Tibial artery (tissue), 4 donors: ENCODE results near the gene DOCK1.

Experiments used
- DNase-seq, 2 donors: peaks; one replicate each; pipeline ENCODE4 v3.0.0-alpha.2; 2019
- H3K27ac ChIP-seq, 2 donors: fragments of 200-600 bp; sonication (generic) in 1 of 2; 1 replicate in 1 of 2; 2 replicates in 1 of 2; pipeline ENCODE4 v1.5.1; 2018 to 2019; ENCODE audit warnings: mild to moderate bottlenecking in 1 of 2
- H3K27me3 ChIP-seq, 2 donors: fragments of 200-600 bp; sonication (generic) in 1 of 2; one replicate each; pipeline versions ENCODE4 v1.5.1 to v1.6.0; 2016 to 2019
- H3K36me3 ChIP-seq, 3 donors: fragments of 200-600 bp; sonication (generic) in 2 of 3; one replicate each; pipeline ENCODE4 v1.5.1; 2016 to 2019; ENCODE audit warnings: mild to moderate bottlenecking in 2 of 3
- H3K4me1 ChIP-seq, 4 donors: fragments of 200-600 bp; sonication (generic) in 2 of 4; 1 replicate in 3 of 4; 2 replicates in 1 of 4; pipeline ENCODE4 v1.5.1; 2016 to 2019
- H3K4me3 ChIP-seq, 2 donors: fragments of 200-600 bp; sonication (generic) in 1 of 2; 1 replicate in 1 of 2; 2 replicates in 1 of 2; pipeline ENCODE4 v1.5.1; 2018 to 2019; ENCODE audit warnings: mild to moderate bottlenecking in 2 of 2
- H3K9me3 ChIP-seq, 3 donors: fragments of 200-600 bp; sonication (generic) in 1 of 3; one replicate each; pipeline ENCODE4 v1.5.1; 2016 to 2019
- intact Hi-C: fragments of 100-400 bp; cut with DNase I; formaldehyde crosslinking; loops from one replicate; pipeline ENCODE4 v1.15.0; 2023; ENCODE audit warnings: low total_unique reads
- TF ChIP-seq, protein P1 (sequence below), 2 experiments: fragments of 200-600 bp in 1 of 2; fragments of 450-650 bp in 1 of 2; IDR thresholded peaks; one replicate each; pipeline ENCODE4 v1.5.1; 2017 to 2019; ENCODE audit warnings: antibody characterized with exemption in 2 of 2, mild to moderate bottlenecking in 1 of 2, moderate library complexity in 1 of 2

DOCK1 gene

DNA sequence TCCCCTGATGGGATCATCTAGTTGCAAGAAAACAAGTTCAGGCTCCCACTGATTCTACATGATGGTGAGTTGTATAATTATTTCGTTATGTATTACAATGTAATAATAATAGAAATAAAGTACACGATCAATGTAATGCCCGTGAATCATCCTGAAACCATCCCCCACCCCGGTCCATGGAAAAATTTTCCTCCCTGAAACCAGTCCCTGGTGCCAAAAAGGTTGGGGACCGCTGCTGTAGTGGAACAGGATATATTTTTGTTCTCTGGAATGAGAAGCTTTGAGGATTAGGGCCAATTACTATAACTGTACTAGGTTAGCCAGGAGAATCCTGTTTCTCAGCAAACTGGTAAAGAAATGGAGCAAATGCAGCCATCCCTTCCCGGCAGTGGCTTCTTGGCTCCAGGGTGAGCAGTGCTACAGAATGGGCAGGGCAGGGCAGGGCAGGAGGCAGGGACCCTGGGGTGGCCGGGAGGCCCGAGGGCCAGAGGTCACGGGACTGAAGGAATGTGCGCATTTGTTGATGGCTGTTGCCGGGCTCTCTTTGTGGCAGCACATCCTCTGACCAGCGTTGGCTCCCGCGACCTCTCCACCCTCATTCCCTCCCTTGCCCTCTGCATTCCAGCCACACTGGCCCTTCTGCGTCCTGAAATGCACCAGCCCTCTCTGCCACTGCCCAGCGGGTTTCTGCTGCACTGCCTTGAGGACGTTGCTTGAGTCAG, 481.5 kb downstream of the DOCK1 start:
- Histone ChIP-seq H3K4me1 (peaks cover 0 to 43% (median 28%) of the 10 kb centered on the region in 4 donors), H3K4me3 (peak overlapping the region; percentile 13 to 29), H3K9me3 (no peaks in the 10 kb centered on the region), H3K27me3 (no peaks in the 10 kb centered on the region), H3K36me3 (peaks cover 6 to 22% (median 17%) of the 10 kb centered on the region in 3 donors), H3K27ac (peak overlapping the region; percentile 64 to 83)
- intact Hi-C loops, result no loop called here
- TF ChIP-seq, protein P1, sequence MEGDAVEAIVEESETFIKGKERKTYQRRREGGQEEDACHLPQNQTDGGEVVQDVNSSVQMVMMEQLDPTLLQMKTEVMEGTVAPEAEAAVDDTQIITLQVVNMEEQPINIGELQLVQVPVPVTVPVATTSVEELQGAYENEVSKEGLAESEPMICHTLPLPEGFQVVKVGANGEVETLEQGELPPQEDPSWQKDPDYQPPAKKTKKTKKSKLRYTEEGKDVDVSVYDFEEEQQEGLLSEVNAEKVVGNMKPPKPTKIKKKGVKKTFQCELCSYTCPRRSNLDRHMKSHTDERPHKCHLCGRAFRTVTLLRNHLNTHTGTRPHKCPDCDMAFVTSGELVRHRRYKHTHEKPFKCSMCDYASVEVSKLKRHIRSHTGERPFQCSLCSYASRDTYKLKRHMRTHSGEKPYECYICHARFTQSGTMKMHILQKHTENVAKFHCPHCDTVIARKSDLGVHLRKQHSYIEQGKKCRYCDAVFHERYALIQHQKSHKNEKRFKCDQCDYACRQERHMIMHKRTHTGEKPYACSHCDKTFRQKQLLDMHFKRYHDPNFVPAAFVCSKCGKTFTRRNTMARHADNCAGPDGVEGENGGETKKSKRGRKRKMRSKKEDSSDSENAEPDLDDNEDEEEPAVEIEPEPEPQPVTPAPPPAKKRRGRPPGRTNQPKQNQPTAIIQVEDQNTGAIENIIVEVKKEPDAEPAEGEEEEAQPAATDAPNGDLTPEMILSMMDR (IDR thresholded peaks at IDR 0.05), result no peak
- DNase-seq, result peak in 1 of 2 donors; percentile 74

DNA sequence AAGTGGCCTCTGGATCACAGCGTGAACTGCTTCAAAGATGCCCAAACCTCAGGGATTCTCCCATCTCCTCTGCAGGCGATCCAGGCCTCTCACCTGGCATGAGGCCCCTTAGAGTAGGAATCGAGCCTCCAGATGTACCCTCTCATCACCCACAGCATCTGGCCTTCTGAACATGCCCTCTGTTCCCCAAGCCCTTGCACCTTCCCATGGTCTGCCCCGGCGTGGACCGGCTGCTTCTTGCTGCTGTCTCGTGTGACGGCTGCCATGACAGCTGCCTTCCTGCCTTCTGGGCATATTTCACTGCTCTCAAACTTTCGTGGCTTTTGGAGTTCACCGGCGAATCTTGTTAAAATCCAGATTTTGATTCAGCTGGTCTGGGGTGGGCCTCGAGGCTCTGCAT, 486.6 kb downstream of the DOCK1 start:
- TF ChIP-seq, protein P1 (IDR thresholded peaks at IDR 0.05), result no peak
- Histone ChIP-seq H3K4me1 (peaks cover 0 to 37% (median 32%) of the 10 kb centered on the region in 4 donors), H3K27me3 (no peaks in the 10 kb centered on the region), H3K4me3 (no peak overlapping the region), H3K9me3 (no peaks in the 10 kb centered on the region), H3K27ac (peak overlapping the region; percentile 82 to 85), H3K36me3 (peaks cover 0 to 15% (median 0%) of the 10 kb centered on the region in 3 donors)
- no peak for DNase-seq
- intact Hi-C loops, result loop anchor here (10.0 kb wide), 1 partner anchor 487 kb away; the partner anchor contains the start of gene DOCK1

DNA sequence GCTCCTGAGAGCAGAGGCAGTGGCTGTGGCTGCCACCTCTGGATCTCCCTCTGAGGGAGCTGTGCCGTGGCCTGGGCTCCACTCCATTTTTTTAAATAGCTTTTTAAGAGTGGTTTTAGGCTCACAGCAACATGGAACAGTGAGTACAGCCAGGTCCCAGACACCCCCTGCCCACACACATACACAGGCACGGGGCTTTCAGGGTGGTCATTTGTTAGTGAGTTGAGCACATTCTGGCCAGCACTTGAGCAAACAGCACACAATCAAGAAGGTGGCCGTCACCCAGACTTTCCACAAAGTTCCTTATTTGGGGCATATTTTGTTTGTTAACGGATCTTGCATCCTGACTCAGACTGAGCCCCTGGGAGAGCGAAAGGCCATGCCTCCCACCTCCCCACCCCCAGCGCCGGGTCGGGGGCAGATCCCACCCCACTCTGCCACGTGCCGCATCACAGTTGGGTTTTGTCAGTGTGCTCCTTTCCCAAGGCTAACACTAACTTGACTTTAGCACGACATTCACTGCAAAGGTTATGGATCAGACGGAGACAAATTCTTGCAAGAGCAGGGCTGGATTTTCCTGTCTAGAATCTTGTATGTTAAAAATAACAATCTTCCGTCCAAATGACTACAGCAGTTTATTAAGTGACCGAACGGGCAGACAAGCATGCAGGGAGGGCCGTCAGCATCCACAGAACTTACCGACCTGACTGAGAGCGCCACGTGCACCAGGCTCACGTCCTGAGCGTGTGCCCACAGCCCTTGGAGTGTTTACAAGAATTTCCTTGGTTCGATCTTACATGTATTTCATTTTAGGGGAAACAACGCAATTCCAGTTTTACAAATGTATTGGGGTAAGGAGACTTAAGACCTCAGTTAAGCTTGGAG, 487.4 kb downstream of the DOCK1 start:
- H3K4me1 ChIP-seq, result peaks cover 0 to 30% (median 24%) of the 10 kb centered on the region in 4 donors
- peak overlapping the region; percentile 6 to 24 for H3K4me3 ChIP-seq
- intact Hi-C loops, result loop anchor here (10.0 kb wide), 1 partner anchor 488 kb away; the partner anchor contains the start of gene DOCK1
- no peaks in the 10 kb centered on the region for H3K9me3 ChIP-seq
- no peaks in the 10 kb centered on the region for H3K27me3 ChIP-seq
- H3K36me3 ChIP-seq, result peaks cover 0 to 15% (median 0%) of the 10 kb centered on the region in 3 donors
- peak overlapping the region; percentile 82 to 85 for H3K27ac ChIP-seq
- TF ChIP-seq, protein P1 (IDR thresholded peaks at IDR 0.05), result no peak
- DNase-seq, result peak; percentile 67 to 82

DNA sequence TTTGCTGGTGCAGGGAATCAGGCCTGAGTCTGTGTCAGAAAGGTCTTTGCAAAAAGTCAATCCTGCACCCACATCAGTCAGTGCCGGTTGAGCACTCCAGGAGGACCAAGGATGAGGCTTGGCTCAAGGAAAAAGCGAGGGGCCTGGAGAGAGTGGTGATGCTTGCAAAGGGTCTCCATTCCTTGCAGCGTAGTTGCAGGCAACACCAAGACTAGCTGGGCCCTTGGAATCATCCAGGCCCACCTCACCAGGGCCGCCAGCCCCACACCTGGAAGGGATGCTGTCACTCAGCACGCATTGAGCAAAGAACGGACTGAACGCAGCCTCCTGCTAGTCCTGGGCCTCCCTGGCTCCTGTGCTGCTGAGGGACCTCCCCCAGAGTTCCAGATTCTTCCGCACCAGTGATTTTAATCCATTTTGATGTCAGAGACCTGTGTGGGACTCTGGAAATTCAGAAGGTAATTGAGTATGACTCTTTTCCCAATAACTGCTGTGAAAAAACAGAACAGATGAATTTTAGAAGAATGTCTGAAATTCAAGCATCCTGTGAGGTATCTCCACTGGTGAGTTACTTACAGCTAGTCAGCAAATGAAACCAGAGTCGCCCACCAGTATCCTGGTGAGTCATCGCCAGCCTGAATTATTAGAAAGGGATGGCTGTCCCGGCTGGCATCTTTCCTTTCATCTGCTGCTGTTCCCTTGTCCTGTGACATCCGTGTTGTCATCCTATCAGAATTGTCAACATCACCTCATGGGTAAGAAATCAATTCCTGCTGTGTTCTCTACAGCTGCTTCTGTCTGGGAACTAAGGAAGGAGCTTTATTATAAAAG, 493.1 kb downstream of the DOCK1 start:
- Histone ChIP-seq H3K27ac (no peak overlapping the region), H3K27me3 (no peaks in the 10 kb centered on the region), H3K4me3 (no peak overlapping the region), H3K36me3 (peaks cover 0 to 21% (median 0%) of the 10 kb centered on the region in 3 donors), H3K9me3 (no peaks in the 10 kb centered on the region), H3K4me1 (peaks cover 0 to 12% (median 3%) of the 10 kb centered on the region in 4 donors)
- intact Hi-C loops, result loop anchor here (10.0 kb wide), 1 partner anchor 494 kb away; the partner anchor contains the start of gene DOCK1
- no peak for DNase-seq
- TF ChIP-seq, protein P1 (IDR thresholded peaks at IDR 0.05), result no peak

DNA sequence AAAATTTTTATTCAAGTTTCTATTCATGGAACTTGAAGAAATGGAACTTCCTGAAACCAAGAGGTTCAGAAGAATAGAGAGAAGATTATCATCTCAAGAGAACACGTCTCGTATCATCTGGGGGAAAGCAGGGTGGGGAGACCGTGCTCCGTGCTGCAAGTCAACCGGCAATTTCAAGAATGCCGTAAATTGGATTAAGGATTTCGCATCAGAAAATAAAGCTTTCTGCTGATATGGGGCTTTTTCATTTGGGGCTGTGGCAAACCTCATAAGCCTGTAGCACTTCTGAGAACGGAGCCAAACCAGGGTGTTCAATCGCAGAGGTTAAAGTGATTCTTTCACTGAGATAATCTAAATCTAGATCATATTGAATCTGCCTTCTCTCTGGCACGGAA, 493.7 kb downstream of the DOCK1 start:
- Histone ChIP-seq H3K27me3 (no peaks in the 10 kb centered on the region), H3K4me1 (peaks cover 0 to 10% (median 0%) of the 10 kb centered on the region in 4 donors), H3K9me3 (no peaks in the 10 kb centered on the region), H3K27ac (no peak overlapping the region), H3K4me3 (no peak overlapping the region), H3K36me3 (peaks cover 0 to 27% (median 0%) of the 10 kb centered on the region in 3 donors)
- TF ChIP-seq, protein P1 (IDR thresholded peaks at IDR 0.05), result no peak
- intact Hi-C loops, result loop anchor here (10.0 kb wide), 1 partner anchor 494 kb away; the partner anchor contains the start of gene DOCK1
- DNase-seq, result no peak
